ENCODE measurements around the gene DLX1.

DLX1 gene

DNA sequence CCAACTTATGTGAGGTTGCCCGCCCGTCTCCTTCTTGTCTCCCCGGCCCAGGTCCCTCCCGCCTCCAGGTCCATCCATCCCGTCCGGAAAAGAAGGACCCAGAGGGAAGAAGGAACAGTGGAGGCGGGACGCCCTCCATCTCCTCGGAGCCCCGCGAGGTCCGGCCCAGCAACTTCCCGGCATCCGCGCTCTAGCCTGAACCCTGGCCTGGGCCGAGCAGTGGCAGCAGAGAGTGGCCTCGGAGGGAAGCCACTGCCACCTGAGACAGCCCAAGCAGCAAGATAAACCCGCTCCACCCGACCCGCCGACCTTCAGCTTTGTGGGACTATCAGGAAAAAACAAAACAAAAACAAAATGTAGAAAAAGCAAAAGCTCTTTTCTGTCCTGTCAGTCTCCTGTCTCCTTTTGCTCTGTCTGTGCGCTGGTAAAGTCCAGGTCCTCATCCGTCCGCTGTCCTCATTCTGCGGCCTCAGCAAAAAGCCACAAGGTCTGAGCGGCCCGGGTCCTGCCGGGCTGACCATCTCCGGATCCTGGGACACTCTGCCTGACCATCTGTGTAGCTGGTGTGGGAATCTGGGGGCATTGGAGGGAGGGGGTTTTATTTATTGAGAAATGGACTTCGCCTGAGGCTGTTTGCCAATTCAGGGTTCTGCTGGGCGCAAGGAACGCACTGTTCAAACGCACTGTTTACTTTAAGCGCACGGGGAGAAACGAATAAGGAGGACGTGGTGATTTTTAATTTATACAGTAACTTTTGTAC is 3.1 kb downstream of the DLX1 start:
- DNase-seq, result no peak

GRCh38 chr2:172089005-172089504 is 3.7 kb downstream of the DLX1 start:
- no peak for DNase-seq

DNA sequence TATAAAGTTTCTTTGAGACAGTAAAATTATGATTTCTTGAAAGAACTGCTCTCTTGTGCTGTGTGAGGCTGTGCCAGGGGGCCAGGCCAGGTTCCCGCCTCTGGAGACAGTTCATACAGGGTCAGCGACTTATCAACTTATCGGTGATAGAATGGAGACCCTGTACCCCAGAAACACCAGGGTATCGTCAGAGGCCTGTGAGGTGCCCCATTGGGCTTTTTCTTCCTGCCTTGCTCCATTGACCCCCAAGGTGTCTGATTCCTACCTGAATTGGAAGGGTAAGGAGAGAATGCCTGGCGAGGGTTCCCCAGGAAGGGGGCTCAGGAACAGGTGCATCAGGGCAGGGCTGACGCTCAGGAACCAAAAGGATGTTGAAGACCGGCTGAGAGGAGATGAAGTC is 4.3 kb downstream of the DLX1 start:
- no peak for DNase-seq

GRCh38 chr2:172090044-172090961 is 5.0 kb downstream of the DLX1 start:
- DNase-seq, result no peak

DNA sequence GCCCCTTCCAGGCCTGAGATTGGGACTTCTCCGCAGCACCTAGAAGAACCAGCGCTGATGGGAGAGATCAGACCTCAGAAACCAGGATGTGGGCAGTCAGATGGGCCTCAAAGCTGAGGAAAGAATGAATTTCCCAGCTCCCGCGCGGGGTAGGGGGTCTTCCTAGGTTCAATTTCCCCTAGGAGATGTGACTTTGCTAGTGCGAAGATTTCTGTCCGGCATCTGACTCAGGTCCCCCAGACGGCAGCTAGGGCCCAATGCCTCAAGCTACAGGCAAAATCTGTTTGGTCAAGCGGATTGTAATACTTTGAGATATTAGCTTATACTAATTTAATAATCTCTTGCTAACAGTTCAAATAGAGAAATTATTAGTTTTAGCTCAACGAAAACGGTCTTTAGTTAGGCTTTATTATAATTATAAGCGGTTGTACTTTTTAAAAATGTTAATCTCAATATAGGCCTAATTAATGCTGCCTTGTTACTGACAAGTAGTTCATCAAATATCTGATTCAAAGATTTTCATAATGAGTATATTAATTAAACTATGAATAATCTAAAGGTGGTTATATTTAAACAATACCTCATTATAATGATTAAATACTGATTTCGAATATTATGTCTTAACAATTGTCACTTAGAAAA is 5.8 kb downstream of the DLX1 start:
- no peak for DNase-seq

GRCh38 chr2:172091761-172092566 is 6.7 kb downstream of the DLX1 start:
- DNase-seq, result peak; percentile 25

DNA sequence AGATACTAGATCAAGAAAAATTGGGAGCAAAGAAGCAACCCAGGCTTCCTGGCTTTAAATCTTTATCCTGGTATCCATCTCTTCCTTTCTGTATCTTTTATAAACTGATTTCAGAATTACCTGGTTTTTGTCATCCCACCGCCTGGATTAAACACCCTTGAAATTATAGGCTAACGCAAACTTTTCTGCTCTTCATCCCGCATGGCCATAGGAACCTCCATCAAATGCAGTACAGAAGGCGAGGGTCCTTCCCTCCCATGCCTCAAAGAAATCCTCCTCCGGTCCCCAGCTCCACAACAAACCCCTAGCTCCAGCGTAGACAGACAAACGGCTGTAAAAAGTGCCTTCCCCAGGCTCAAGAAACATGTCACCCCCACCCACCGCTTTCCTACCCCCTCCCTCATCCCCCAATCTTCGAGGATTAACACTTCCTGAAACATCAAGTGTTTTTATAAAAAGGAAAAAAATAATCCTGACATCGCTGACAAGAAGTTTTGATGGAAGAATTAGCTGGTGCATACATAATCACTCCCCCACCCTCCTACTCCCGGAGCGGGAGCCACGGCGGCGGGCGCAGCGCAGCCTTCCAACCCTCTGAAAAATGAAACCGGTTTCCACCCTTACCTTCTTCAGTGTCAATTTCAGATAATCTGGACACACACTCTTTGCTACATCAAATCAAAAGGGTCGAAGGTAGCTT is 7.6 kb downstream of the DLX1 start:
- DNase-seq, result peak; percentile 30

DNA sequence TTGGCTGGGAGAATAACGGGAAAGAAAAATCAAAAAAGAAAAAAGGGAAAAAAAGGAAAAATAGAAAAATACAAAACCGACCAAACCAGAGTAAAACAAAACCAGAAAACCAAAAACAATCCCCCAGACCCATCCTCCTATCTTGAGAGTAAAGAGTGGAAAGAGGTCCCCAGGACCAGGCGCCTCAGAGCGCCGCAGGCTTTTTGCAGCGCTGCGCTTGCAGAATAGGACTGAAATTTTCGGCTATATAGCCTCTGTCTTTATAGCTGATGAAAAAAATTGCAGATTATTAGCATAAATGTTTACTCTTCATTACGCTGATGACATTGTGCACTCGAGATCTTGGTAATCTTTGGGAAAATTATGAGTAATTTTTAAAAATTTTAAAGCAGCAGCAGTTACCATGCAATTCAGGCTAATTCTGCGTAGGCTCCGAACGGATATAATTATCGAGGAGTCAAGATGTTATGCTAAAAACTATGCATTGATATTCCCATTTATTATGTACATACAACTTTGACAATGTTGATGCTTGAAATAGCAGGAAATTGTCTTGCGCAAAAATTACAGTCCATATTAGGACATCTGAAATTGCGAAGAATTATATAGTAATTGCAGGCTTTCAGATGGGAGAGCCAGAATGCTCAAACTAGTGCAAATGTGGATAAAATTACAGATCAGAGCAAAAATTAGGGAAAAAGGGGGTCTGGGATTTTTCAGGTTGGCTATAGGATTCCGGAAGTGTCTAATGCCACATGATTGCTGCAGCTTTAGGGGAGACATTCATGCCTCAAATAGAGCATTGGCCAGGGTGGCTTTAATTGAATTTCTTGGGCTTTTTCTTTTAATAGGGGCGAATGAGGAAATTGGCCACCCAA is 8.3 kb downstream of the DLX1 start:
- DNase-seq, result no peak

- DNase-seq, result peak; percentile 57
Measured at GRCh38 chr2:172094294-172095145, 9.2 kb downstream of the DLX1 start.

DNA sequence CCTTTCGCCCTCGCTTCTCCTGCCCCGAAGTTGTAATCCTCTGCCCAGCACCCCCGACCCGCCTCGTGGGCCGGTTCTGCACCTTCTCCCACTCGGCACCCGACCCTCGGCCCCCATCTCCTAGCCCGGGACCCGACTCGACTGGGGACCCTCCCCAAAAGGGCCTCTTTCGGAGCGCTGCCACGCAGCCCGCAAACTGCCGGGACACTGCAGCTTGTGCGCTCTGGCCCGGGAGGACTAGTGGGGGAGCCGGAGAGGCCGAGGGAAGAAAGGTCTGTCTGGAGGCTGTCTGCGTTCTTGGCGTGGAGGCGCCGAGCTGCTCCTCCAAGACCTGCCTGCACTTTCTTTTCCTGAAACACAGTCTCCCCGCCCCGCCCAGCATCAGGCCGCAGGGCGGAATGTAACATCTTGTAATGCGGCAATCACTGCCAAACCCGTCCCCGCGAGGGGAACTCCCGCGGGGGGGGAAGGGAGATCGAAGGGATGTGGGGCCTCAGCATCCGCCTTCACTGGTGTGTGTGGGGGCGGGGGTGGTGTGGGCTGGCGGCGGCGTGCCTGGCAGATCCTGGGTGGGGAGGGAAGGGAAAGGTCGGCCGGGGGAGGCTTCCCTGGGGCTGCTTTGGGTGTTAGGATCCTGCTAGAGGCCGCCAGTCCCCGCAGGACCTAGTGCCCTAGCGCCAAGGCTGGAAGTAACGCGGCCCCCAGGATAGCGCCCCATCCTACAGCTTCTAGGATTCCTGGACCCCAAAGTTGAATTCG is 10.0 kb downstream of the DLX1 start:
- peak; percentile 67 for DNase-seq

GRCh38 chr2:172095905-172096625 is 10.8 kb downstream of the DLX1 start:
- peak; percentile 41 for DNase-seq

- peak; percentile 51 for DNase-seq
Measured at GRCh38 chr2:172096626-172097547, 11.6 kb downstream of the DLX1 start.

- DNase-seq, result peak; percentile 29
Measured at GRCh38 chr2:172097557-172098131, 12.3 kb downstream of the DLX1 start.

DNA sequence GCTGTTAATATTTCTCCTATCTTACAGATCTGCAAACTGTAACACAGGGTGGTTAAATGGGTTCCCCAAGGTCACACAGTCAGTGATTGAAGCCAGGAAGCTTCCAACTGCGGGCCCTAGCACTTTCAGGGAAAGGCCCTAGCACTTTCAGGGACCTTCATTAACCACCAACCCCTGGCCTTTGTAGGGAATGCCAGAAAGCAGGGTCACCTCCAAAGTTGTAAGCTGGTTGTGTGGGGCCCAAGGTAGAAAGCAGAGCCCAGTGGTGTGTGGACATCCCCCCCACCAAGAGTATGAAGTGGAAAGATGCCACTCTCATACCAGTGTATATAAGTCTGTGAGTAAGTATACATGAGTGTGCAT is 13.0 kb downstream of the DLX1 start:
- DNase-seq, result peak; percentile 15

DNA sequence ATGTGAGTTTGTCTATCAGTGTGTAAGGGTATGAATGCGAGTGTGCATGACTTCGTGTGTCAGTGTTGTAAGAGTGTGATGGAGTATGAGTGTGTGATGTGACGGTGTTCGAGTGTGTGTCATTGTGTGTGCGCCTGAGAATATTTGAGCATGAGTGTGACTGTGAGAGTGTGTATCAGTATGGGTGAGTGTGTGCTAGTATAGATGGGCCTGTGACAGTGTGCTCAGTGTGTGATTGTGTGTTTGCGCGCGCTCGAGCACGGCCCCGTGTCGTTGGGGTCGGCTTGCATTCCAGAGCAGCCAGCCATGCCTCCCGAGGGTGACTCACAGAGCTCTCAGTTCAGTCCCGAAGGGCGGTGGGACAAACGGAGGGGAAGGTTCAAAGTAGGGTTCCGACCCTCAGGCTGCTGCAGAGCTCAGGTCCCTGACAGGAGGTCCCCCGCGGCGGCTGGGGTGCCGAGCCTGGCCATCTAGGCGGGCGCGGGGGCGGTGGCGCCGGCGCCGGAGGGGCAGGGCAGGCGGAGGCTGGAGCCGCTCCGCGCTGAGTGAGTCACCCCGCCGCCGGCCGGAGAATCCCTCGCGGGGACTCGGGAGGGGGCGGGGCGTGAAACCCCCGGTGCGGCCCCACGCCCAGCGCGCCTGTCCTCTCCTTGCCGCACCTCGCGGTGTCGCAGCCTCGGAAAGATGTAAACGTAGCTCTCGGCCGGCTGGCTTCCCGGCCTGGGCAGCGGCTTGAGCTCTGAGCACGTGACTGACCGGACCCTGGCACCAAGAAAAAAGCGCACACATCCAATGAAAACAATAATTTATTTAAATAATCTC is 13.6 kb downstream of the DLX1 start:
- DNase-seq, result peak; percentile 60
